Fibroblast of skin of left quadriceps (primary cell): ENCODE measurements around the gene SAP30L.

Experiments used
- DNase-seq, 2 experiments: peaks; one replicate each; pipeline ENCODE4 v3.0.0-alpha.2; 2013; ENCODE audit warnings: low read depth in 2 of 2

The SAP30L gene

GRCh38 chr5:154480847-154481246 is 35.0 kb downstream of the SAP30L start:
- no peak for DNase-seq

DNA sequence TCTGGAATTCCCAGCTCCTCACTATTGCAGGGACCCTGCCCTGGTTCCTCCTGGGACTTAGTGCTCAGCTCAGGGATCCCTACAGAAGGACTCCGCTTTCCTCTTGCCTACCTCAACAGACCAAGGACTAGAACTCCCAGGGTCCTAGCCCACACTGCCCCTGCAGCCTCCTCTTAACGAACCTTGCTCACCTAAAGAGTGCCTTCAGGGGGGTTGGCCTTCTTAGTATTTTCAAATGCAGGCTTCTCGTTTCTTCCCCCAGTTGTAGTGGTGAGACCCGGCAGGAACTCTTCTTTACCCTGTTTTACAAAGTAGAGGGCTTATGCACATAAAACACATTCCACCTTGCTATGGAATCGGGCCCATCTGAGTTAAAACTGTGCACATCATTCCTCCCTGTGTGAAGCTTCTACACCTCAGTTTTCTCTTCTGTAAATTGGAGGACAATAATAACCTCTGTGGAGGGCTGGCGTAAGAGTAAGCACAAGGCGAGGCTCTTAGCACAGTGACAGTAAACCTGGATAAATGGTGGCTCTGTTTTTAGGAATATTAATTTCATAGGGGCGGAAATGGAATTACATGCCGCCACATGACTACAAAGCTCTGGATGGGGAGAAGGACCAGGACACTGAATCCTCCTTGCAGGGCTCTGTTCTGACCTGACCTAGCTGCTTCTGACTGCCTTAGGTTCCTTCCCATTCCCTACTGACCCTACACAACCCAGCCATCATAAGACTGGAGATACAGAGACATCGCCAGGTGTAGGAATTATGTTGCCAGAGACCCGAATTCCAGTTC is 36.0 kb downstream of the SAP30L start:
- DNase-seq = no peak

DNA sequence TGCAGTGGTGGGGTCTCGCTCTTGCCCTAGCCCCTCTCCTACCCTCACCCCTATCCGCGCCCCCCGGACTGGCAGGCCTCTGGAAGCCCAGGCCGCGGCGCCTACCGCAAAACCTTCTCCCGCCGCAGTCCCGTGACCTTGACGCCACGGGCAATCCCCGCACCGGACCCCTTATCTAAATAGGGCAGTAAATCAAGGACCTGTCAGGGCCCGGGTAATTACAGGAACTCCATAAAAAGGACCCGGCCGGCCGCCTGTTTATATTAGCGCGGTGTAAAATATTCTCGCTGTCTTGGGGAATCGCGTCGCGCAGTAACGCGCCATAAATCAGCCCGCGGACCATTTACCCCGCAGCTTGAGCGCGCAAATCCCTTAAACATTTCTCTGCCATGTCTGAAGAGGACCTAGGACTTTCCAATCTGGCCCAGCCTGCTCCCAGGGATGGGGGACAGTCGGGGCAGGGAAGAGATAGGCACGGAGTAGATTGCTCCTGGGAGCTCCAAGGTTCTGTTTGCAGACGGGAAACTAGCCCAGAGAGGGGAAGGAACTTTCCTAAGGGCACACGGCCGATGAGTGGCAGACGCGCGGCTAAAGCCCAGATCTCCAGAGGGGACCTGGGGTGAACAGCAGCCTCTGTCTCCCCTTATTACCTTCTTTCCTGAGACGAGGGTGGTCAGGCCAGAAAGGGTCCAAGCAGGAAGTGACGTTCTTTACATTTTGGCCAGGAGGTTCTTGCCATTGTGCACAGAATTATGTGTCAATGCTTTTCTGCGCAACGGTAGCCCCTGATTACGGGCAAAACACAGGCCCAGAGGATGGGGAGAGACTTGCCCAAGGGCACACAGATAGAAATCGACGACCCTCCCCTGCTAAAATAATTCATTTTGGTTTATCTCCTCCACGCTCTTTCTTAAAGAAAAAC is 37.0 kb downstream of the SAP30L start:
- no peak for DNase-seq

DNA sequence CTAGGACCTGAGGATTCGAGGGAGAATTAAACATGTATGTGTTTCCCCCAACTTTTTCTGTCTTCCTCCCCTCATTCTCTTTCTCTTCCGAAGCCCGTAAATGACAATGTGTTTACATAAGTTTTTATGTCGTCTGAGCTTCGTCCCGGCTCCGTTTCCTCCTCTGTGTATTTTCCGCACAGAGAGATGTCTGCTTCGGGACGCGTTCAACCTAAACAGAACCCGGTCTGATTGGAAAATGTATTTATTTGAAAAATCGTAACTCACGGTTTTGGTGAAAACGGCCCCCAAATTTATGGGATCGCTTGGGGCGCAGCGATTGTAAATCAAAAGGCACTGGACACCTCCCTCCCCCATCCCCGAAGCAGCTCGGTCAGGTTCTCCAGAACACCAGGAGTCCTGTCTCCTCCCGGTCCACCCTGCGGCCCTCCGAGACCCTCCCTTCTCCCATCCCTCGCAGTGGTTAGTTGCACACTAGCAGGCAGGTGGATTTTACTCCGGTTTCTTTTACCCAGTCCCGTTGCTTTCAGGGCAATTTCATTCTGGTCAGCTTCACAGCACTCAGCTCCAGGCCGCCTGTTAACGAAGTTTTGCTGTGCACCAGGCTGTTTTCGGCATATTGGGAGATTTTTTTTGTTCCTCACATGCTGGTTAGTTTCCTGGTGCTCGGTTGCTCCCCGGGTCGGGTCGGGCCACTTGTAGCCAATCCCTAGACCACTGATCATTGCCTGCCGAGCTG is 38.0 kb downstream of the SAP30L start:
- DNase-seq = no peak

DNA sequence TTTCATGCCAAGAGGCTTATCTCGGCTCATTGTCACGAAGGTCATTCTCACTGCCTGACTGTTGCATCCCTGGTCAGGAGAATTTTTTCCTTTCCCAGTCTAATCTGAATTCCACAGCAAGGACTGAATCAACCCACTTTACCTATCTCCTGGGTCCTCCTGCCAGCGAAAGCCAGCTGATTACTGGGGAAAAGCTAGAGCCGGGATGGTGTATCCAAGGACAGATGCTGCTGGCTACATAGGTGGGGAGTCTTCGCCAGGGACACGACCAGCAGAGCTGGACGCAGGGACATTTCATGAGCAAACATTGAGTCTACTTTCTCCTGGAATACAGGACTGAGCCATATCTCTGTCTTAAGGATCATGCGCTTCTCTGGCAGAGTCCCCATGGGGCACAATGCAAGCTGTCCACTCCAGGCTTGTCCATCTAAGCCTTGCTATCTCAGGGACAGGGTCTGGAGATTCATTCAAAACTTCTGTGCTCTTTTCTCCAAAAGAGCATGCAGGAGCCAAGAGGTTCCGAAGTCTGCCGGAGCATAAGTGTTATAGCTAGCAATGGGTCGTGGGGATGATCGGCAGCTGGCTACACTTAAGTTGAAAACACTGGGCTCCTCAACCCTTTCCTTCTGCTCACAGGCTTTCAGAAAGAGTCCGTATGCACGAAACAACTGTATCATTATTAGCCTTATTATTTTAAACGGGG is 38.7 kb downstream of the SAP30L start:
- no peak for DNase-seq

GRCh38 chr5:154485096-154485491 is 39.3 kb downstream of the SAP30L start:
- no peak for DNase-seq

DNA sequence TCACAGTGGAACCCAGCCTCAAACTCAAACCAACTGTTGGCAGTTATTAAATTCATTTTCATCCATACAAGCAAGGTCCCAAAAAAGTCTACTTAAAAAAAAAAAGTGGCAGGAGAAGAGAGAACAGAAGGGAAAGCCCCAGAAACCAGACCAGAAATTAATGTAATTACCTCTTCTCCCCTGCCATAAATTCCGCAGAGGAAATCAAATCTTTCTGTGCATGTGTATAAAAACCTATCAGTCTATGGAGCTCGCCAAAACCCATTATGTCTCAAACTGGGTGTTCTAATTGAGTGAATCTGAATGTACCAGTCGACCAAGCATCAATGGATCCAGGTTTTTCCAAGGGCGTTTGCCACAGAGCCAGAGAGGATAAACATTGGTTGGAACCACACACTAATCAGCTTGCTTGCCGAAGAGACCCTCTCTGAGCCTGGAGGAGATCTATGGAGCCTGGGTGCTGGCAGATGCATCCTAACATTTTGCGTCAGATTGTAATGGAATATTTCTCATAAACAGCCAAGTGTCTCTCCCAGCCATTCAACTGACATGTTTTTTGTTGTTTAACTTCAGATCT is 40.1 kb downstream of the SAP30L start:
- no peak for DNase-seq

DNA sequence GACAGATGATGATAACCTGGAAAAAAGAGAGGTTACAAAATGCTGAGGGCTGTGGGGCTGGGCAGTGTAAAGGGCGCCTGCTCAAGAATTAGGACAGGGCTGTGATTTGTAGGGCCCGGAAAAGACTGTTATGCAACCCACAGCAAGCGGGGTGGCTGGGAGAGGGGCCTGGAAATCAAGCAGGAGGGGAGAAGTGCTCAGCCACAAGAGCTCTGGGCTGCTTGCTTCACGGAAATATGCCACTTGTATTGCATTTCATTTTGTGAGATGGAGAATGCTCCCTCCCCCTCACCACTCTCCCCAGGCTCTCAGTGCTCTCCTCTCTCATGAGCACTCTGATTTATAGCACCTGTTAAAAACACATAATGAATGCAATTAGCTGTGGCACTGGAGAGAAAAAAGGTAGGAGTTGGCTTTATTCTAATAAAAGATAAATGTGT is 40.6 kb downstream of the SAP30L start:
- no peak for DNase-seq

- DNase-seq = no peak
These were observed 41.7 kb downstream of the SAP30L start for GRCh38 chr5:154487541-154487940.

GRCh38 chr5:154491941-154492340 is 46.1 kb downstream of the SAP30L start:
- no peak for DNase-seq

- DNase-seq = no peak
These were observed 47.5 kb downstream of the SAP30L start for GRCh38 chr5:154493274-154493673.

GRCh38 chr5:154494036-154494435 is 48.2 kb downstream of the SAP30L start:
- DNase-seq = no peak

DNA sequence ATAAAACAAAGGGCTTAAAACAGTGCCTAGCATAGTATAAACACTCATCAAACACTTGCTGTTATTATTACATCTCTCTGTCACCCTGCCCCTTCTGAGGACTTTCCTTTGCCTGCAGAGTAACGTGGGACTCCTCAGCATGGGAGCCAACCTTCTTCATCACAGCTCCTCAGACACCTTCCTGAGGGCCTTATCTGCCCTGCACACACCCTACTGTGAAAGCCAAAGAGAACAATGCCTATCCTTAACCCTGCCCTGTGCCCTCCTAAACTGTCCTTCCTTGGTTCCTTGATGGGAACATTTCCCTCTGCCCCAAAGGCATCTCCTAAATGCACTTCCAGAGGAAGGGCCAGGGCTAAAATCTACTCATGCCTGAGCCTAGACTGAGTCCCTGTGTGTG is 52.8 kb downstream of the SAP30L start:
- no peak for DNase-seq

- DNase-seq = no peak
These were observed 53.2 kb downstream of the SAP30L start for GRCh38 chr5:154498994-154499393.

- no peak for DNase-seq
These were observed 55.8 kb downstream of the SAP30L start for GRCh38 chr5:154501566-154501965.

DNA sequence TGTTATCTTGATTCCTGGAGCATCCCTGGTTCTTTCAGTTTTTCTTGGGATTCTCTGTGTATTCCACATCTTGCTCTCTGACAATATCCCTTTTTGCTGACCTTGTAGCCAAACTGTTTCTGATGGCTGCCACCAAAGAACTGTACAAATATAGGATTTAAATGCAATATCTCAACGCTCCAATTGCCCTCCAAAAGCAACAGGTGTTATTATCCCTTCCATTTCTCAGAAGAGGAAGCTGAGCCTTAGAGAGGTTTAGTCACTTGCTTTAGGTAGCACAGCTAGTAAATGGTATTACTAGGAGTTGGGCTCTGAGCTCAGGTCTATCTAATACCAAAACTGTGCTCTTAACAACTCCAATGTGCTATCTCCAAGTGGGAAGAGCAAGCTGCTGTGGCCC is 56.4 kb downstream of the SAP30L start:
- DNase-seq = no peak

DNA sequence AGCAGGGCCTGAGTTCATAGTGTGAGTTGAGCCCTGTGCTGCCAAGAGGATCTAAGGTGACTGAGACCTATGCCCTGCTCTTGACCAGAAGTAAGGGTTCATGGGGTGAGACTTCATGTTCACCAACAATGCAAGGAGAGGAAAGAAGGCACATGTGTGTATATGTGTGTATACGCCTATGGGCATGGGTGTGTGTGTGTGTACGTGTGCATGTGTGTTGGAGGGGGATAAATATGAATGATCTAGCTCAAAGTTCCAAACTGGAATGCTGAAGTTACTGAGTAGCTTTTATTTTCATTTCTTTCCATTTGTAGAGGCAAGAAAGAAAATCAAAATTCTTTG is 57.9 kb downstream of the SAP30L start:
- no peak for DNase-seq

- DNase-seq = no peak
These were observed 59.8 kb downstream of the SAP30L start for GRCh38 chr5:154505567-154505966.

DNA sequence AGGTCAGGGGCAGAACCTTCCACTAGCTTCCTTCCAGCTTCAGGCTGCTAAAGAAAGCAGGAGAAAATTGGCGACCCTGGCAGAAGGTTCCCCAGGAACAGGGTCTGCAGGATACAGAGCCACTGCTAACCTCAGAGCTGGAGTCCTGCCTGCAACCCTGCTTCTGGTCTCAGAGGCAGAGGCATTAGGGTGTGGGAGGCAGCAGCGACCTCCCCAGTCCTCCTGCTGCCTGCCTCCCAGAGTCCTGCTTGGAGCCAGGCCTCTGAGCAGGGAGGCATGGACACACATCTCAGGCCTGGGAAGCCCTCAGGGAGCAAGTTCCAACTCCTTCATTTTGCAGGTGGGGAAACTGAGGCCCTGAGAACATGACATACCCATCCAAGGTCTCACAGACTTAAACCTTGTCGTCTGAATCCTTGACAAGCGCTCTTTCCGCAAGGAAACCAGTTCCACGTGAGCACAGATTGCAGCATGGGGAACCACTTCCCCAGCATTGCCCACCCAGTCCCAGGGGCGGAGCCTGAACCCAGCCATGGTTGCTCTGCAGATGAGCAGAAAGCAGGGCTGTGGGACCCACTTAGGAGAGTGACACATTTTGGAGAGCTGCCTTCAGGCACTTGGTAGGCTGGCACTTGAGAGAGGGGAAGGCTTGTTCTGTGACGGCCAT is 60.4 kb downstream of the SAP30L start:
- no peak for DNase-seq

DNA sequence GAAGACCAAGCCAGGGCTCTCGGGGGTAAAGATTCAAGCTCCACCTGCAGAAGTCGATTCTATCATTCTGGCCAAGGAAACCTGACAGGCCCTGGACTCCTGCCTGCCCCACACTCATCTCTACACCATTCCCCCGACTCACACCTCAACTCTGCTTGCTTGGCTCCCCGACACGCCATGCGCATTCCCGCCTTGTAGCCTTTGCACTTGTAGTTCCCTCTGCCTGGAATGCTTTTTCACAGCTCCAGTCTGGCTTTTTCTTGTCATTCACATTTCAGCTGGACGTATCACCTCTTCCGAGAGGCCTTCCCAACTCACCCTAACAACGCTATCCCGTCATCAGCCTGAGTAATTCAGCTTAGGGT is 60.9 kb downstream of the SAP30L start:
- no peak for DNase-seq

DNA sequence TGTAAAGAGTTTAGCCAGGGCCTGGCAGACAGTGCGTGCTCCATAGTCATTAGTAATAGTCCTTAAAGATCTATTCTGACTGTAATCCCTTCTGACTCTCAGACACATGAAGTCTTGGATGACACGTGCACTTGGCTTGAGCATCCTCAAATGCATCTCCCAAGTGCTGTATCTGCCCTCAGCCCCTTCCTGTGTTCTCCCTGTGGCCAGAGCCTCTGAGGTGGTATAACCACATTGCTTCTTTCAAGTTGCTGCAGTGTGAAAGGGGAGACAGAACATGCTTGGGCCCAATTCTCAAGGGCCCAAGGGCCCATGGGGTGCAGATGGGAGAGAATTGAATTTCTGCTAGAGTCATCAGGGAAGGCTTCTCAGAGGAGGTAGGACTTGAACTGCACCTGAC is 62.3 kb downstream of the SAP30L start:
- no peak for DNase-seq
